Tibial nerve (tissue), 4 donors: ENCODE measurements around the gene EXOC3L1.

Experiments used
- EP300 ChIP-seq, 2 donors: sonication (generic); formaldehyde crosslinking; IDR thresholded peaks; one replicate each; pipeline ENCODE4 v1.6.1; 2017; ENCODE audit warnings: antibody characterized with exemption in 2 of 2, mild to moderate bottlenecking in 1 of 2
- POLR2A ChIP-seq, 2 donors: fragments of 450-650 bp; IDR thresholded peaks; one replicate each; pipeline ENCODE4 v1.6.1; 2017; ENCODE audit warnings: antibody characterized with exemption in 2 of 2, mild to moderate bottlenecking in 2 of 2, moderate library complexity in 2 of 2
- TF ChIP-seq, protein P1 (sequence below), 5 experiments: fragments of 200-600 bp in 3 of 5; fragments of 450-650 bp in 2 of 5; sonication (generic) in 3 of 5; IDR thresholded peaks; one replicate each; pipeline ENCODE4 v1.5.1; 2016 to 2019; ENCODE audit warnings: antibody characterized with exemption in 5 of 5, mild to moderate bottlenecking in 3 of 5, moderate library complexity in 2 of 5

GRCh38 chr16:67147437-67148140 lies 42.3 kb downstream of the EXOC3L1 start:
- TF ChIP-seq, protein P1, sequence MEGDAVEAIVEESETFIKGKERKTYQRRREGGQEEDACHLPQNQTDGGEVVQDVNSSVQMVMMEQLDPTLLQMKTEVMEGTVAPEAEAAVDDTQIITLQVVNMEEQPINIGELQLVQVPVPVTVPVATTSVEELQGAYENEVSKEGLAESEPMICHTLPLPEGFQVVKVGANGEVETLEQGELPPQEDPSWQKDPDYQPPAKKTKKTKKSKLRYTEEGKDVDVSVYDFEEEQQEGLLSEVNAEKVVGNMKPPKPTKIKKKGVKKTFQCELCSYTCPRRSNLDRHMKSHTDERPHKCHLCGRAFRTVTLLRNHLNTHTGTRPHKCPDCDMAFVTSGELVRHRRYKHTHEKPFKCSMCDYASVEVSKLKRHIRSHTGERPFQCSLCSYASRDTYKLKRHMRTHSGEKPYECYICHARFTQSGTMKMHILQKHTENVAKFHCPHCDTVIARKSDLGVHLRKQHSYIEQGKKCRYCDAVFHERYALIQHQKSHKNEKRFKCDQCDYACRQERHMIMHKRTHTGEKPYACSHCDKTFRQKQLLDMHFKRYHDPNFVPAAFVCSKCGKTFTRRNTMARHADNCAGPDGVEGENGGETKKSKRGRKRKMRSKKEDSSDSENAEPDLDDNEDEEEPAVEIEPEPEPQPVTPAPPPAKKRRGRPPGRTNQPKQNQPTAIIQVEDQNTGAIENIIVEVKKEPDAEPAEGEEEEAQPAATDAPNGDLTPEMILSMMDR (IDR thresholded peaks at IDR 0.05), result no peak
- TF ChIP-seq POLR2A (IDR thresholded peaks at IDR 0.05) (no peak), EP300 (IDR thresholded peaks at IDR 0.05) (no peak)
